Measurements from ENCODE around the gene OTUB1.

DNA sequence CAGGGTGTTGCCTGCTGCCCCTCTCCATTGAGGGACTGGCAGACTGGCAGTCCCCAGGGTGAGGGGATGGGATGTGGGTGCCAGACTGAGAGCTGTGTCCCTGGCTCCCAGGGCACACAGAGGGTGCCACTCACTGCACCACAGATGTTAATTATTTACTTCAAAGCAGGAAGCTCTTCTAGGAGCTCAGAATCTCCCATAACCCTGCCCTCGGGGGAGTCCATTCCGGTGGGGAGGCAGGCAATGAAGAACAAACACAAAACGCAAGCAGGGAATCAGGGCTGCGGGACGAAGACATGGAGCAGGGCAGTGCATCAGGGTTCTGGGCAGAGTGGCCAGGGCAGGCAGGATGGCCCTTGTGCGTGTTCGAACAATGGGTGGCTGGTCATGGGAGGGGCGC lies 25.1 kb downstream of the OTUB1 start:
- no peak for TF ChIP-seq CTCF (IDR thresholded peaks at IDR 0.05)
- TF ChIP-seq EZH2 (IDR thresholded peaks at IDR 0.05; ENCODE audit: borderline replicate concordance, insufficient read depth, low read depth, low read length, poor library complexity, severe bottlenecking): no peak
